CD4-positive, alpha-beta memory T cell (primary cell): ENCODE measurements around the gene PDGFRA. TPM values are rescaled to one million over a fixed set of nuclear protein-coding genes. Genes with fewer than 3 reads are reported as not detected.

Experiments used
- polyA plus RNA-seq, 2 donors: library from polyadenylated mRNA; unstranded; fragments of 300-500 nt; fragmentation: Illumina TruSeq; gene quantifications; one replicate each; pipeline ENCODE4 v1.2.3, GENCODE V29; 2021
- total RNA-seq, 2 experiments: library from RNA; stranded (reverse); gene quantifications; one replicate each; pipeline ENCODE4 v1.2.3, GENCODE V29; 2021

The PDGFRA gene
- total and polyA plus RNA-seq, 4 experiments from 2014 or later: not detected

Other genes starting within 250 kb of the PDGFRA start
- 10 to 100 TPM; 45.3 to 46.6 TPM for gene CHIC2, start 164.7 kb upstream of the PDGFRA start, total RNA-seq
- gene CHIC2, start 164.7 kb upstream of the PDGFRA start, polyA plus RNA-seq: 100 to 1,000 TPM in 1 of 2 donors, 10 to 100 TPM in 1; 52.6 to 120 TPM
- not detected for gene GSX2, start 129.1 kb upstream of the PDGFRA start, total RNA-seq
- not detected for gene GSX2, start 129.1 kb upstream of the PDGFRA start, polyA plus RNA-seq